Hematopoietic multipotent progenitor cell treated with erythropoietin and hydrocortisone succinate and interleukin-3 and kit ligand, for 4 days (in vitro differentiated cells): ENCODE data around the gene GOSR1.
"Not testable (repeated sequence)": the region's sequence is repeated elsewhere in the genome, so short reads cannot be mapped to it uniquely, and the experiment has no call there.

ENCODE experiments used
- DNase-seq: peaks from one replicate; pipeline ENCODE4 v3.0.0-alpha.2; 2015

The GOSR1 gene

DNA sequence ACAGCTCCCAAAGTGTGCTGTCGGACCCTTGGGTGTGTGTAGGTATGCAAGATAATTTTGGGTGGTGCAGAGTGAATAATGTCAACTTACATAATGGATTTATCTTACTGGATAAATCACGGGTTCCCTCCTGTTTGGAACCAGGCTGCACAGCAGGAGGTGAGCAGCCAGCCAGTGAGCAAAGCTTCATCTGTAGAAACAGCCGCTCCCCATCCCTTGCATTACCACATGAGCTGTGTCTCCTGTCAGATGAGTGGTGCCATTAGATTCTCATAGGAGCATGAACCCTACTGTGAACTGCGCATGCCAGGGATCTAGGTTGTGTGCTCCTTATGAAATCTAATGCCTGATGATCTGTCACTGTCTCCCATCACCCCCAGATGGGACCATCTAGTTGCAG is 72.0 kb downstream of the GOSR1 start:
- DNase-seq, result not testable (repeated sequence)

DNA sequence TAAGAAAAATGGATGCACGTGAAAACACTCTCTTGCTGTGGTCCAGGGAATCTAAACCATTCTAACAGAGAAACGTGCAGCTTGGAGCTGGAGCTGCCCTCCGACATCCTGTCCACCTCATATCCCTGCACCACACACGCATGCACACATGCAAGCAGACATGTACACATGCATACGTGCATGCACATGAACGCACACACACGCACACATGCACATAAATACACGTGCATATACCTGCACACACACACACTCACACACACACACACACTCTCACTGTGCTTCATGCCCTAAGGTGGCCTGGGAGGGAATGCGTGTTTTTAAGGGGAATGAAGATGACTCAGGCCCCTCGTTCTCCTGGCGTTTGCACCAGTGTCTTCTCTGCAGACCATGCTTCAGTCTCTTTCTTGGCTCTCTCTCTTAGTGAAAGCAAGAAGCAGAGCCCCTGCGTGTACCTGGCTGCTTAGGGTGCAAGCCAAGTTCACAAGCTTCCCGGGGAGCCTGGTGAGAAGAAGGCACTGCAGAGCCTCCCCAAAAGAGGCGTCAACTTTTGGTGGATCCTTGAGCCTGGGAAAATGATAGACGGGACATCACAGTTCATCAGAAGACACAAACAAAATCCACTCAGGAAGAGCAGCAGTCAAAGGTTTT is 72.8 kb downstream of the GOSR1 start:
- no peak for DNase-seq

DNA sequence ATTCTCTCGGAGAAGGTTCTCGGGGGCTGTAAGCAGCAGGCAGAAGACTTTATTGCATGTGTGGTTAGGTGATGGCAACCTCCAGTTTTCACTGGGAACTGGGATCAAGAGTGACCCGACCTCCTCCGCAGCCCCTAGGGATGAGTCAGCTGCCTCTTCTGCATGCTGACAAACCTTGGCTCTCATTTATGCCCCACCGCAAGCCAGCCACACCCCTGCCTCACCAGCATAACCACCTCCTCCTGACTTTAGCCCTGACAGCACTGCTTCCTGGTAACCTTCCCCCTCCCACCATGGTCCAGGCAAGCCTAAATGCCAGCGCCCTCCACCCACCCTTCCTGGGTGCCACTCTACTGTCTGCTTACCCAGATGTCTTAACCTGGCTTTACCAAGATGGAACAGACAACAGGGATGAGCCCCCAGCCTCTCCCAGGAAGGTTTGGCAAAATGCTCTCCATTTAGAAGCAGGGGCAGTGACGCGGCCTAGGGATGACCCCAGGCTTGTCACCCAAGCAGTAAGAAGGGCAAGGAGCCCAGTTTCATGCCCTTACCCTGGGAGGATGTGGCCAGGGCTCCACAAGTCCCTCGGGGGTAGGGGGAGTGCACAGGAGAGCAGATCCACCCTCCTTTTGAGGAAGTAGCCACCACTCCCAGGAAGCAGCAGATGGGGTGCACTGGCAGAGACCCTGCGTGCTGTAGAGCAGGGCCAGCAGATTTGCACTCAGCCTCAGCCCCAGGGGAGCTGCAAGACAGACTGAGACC is 73.5 kb downstream of the GOSR1 start:
- peak; percentile 62 for DNase-seq

DNA sequence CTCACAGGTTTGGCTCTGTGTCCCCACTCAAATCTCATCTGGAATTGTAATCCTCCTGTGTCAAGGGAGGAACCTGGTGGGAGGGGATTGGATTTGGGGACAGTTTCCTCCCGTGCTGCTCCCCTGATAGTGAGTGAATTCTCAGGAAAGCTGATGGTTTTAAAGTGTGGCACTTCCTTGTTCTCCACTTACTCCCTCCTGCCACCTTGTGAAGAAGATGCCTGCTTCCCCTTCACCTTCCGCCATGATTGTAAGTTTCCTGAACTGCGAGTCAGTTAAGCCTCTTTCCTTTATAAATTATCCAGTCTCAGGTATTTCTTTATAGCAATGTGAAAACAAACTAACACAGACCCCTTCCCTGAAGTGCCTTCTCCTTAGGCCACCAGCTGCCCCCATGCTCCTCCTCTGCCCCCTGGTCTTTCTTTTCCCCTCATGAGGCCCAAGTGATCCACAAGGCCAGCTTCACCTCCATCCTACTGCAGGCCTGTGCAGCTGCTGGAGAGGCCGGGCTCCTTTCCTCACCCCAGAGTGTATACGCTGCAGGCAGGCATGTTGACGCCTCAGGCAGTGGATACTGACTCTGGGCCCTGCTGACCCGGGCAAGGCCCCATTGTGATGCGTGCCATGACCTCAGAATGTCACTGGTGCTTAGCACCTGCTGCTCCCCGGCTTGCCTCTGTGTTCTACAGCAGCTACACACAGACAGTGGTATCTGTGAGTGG is 74.2 kb downstream of the GOSR1 start:
- not testable (repeated sequence) for DNase-seq

DNA sequence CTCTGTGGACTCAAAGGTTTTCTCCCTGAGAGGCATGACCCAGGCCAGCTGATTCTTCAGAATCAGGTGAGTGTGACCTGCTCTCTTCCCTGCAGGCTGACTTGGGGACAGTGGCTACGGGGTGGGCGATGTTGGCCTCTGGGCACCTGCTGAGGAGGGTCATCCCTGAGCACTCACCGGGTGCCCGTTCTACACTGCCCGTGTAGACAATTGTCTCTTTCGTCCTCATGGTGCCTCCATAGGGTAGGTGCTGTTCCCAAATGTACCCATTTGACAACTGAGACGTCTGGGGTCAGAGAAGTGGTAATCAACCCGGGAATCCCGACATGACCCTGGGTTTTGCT is 74.8 kb downstream of the GOSR1 start:
- no peak for DNase-seq

DNA sequence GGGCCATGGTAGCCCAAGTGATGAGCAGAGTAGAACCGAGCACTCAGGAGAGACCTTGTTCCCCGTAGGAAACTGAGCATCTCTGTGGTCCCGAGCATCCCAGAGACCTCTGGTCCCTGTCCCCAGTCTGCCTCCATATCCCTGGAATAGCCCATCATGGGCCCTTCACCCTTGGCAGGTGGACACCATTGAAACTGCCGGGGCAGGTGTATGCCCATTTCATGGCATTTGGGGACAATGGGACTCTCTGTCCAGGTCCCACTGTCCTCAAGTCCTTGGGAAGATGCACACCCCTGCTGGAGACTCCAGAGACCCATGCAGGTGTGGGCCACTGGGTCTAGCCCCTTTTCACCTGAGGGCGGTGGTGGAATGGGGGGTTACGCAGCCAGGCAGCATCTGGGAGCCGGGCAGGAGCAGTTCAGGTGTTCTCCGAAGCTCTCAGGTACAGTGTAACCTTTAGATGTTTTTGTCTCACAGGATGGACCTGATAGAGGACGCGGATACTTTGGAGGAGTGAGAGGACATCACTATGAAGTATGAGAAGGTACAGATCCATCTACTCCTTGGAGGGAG is 75.9 kb downstream of the GOSR1 start:
- DNase-seq, result no peak

DNA sequence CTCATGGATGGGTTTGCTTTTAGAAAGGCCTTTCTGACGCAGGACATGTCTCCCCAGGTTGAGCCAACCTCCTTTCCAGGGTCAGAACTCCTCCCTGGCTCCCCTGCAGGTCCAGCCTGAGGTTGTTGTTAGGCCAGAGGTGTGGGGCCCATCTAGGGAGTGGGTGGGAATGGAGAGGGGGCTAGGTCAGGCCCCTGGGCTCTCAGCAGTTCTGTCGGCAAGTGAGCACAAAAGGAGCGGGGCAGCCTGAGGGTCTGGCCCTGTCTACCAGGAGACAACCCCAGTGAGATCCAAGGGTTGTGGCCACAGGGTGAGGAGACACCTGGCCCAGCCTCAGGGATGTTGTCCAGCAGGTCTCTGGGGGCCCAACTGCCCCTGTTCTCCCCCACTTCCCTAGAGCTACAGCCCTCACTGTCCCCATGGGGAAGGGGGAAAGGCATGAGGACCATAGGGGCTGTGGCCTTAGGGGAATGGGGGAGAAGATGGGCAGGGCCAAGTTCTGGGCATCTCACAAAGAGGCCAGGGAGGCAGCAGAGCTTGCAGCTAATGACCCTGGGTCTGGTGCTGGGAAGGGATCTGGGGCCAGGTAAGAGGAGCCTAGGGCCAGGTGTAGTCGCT is 76.7 kb downstream of the GOSR1 start:
- DNase-seq, result not testable (repeated sequence)

DNA sequence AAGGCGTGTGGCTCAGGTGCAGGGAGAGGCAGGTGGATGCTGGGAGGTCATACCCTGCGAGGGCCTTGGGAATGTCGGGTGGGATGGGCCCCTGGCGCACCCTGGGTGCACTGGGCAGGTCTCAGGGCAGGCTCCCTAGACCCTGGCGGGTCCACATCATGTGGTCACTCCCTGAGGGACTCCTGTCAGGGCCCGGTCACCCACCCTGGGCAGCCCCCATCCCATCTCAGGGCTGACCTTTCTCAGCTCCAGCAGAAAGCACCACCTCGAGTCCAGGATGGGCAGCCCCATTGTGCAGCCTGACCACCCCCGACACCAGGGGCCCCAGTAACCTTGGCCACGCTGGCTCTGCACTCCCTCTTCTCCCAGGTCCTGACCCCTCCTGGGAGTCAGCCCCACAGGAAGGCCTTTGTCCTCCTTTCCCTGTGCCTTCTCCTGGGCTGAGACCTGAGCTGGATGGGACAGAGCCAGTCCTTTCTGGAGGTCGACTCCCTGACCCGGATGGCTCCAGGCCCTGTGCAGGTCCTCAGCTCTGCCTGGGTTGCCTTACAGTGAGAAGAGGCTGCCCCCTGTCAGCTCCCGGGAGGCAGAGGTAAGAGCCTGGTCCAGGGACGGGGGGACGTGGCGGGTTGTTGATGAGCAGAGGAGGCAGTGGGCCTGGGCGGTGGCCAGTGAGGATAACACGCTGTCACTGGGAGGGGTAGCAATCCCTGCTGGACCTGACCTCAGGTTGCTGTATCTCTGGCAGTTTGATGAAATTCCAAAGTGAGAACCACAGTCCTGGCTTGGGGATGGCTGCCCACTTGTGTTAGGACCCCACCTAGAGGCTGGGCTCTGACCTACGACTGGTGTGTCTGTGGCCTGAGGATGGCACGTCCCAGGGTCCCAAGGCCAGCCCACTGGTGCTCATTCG is 77.9 kb downstream of the GOSR1 start:
- DNase-seq, result peak; percentile 65

DNA sequence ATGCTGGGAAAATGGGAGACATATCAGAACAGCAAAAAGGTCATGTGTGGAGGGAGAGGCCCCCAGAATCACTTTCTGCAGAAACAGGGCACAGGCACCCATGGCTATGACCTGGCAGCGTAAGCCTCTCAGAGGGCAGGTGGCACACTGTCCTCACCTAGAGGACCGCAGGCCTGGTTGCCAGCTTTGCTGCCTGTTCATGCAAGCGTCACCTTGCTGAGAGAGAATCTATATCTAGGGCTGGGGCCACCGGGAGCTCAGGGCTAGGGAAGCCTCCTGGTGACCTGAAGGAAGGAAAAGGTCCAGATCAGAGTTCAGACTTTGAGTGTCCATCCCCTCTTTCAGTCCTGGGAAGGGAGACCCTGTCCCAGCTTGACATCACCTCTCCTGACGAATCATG is 78.7 kb downstream of the GOSR1 start:
- DNase-seq, result no peak

- DNase-seq, result no peak
These were observed 79.4 kb downstream of the GOSR1 start for GRCh38 chr17:30556374-30557332.

- no peak for DNase-seq
These were observed 80.9 kb downstream of the GOSR1 start for GRCh38 chr17:30557916-30558685.

DNA sequence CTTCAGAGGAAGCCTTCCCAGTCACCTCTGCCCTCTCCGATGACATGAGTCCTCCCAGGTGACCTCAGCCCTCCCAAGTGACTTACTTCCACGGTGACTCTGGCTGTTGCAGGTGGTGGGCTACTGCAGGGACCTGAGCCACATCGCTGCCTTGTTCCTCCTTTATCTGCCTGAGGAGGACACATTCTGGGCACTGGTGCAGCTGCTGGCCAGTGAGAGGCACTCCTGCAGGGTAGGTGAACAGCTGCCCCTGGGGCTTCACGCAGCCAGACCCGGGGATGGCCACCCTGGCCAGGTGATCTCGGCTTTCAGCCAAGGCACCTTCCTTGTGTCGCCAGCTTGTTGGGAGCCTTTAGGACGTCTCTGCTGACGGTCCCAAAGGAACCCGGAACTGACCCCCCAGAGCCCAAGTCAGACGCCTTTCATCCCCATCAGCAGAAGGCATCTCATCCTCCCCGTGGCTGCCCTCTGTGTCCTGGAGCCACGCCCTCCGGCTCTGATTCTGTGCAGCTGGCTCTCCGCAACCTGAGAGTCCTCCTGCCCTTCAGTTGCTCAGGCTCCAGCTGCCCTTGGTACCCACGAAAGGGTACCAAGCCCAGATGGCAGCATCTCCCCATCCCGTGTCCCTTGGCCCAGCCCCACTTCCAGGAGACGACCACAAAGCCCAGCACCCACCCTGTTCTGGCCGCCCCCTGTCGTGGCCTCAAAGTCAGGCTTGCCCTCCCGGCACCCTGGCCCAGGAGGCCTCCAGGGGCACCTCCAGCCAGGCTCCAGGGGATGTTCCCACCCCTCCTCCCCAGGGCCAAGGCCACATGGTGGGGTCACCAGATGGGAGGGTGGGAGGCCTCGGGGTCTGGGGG is 81.7 kb downstream of the GOSR1 start:
- no peak for DNase-seq

DNA sequence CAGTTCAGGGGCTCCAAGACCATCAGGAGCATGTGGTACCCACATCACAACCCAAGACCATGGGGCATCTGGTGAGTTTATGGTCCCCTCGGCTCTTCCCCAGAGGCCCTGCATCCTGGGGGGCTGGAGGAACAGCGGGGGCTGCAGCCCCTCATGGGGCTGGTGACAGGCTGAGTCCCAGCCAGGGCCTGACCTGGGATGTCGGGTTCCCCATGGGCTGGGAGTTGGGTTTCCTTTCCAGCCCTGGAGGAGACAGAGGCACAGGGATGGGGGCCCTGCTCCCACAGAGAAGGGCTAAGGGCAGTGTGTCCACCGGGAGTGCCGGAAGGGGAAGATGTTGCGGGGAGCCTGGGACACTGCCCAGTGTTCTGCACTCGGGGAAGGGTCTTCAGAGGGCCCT is 82.4 kb downstream of the GOSR1 start:
- DNase-seq, result no peak

DNA sequence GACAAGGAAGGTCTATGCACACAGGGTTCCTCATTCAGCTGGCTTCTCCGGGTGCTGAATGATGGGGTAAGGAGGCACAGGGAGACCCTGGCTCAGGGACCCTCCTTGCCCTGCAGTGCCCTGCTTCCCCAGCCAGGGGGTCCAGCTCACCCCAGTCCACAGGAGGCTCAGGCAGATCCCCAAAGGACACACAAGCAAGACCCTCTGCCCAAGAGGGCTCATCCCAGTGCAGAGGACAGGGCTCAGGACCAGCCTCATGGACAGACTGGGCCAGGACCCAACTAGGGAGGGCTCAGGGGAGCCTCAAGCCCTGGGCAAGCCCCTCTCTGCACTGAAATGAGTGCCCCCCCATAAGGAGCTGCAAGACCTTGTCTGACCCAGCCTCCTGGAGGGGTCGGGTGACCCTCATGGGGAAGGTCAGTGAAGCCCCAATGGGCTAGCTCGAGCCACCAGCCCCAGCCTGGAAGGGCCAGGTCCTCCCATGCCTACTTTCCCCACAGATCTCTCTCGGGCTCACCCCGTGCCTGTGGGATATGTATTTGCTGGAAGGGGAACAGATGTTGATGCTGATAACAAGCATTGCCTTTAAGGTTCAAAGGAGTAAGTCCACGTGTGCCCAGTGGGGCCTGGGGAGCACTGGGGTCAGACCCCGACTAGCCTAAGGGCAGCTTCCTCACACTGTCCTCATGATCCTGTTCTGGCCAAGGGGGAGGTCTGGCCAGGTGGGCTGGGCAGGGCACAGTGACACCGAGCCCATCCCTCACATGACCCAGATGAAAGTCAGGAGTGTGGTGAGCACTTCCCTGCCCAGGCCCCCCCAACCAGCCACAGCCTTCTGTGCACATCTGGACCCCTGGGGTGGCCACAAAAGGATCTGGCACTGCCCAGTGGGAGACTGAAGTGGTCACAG is 83.2 kb downstream of the GOSR1 start:
- DNase-seq, result not testable (repeated sequence)

DNA sequence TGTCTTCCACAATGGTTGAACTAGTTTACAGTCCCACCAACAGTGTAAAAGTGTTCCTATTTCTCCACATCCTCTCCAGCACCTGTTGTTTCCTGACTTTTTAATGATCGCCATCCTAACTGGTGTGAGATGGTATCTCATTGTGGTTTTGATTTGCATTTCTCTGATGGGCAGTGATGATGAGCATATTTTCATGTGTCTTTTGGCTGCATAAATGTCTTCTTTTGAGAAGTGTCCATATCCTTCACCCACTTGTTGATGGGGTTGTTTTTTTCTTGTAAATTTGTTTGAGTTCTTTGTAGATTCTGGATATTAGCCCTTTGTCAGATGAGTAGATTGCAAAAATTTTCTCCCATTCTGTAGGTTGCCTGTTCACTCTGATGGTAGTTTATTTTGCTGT is 84.6 kb downstream of the GOSR1 start:
- DNase-seq, result not testable (repeated sequence)

DNA sequence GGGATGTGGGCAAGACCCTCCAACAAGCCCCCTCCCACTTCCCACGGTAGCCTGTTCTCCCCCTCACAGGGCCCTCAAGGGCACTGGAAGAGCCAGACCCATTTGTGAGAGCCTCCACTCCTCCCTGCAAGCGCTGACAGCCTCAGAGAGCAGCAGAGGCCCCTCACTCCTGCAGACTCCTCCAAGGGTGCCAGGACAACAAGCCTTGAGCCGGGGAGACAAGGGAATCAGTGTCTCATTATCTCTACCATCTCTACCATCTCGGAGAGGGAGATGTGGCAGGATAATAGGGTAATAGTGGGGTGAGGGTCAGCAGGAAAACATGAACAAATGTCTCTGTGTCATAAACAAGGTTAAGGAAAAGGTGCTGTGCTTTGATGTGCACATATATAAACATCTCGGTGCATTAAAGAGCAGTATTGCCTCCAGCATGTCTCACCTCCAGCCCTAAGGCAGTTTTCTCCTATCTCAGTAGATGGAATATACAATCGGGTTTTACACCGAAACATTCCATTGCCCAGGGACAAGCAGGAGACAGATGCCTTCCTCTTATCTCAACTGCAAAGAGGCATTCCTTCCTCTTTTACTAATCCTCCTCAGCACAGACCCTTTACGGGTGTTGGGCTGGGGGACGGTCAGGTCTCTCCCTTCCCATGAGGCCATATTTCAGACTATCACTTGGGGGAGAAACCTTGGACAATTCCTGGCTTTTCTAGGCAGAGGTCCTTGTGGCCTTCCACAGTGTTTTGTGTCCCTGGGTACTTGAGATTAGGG is 86.1 kb downstream of the GOSR1 start:
- not testable (repeated sequence) for DNase-seq

DNA sequence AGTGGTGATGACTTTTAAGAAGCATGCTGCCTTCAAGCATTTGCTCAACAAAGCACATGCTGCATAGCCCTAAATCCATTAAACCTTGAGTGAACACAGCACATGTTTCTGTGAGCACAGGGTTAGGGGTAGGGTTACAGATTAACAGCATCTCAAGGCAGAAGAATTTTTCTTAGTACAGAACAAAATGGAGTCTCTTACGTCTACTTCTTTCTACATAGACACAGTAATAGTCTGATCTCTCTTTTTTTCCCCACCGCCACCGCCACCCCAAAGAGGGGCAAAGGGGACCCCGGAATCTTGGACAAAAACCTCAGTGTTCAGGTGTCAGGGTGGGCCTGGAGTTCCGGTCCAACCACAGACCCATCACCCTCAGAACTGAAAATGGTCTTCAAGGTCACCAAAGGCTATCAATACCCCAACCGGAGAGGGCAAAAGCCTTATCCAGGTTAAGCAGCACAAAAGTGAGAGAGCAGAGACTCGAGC is 86.7 kb downstream of the GOSR1 start:
- peak; percentile 30 for DNase-seq
